HepG2 (cell line): ENCODE measurements around the gene TMEM253. TPM values are rescaled to one million over a fixed set of nuclear protein-coding genes. Genes with fewer than 3 reads are reported as not detected.

ENCODE experiments used
- GPBP1L1 ChIP-seq: sonication (generic); formaldehyde crosslinking; IDR thresholded peaks from 2 replicates; pipeline ENCODE4 v1.5.0; 2020; ENCODE audit warnings: mild to moderate bottlenecking, missing genetic modification reagents
- HNRNPLL ChIP-seq: fragments of 200-400 bp; formaldehyde crosslinking; IDR thresholded peaks from 2 replicates; pipeline ENCODE4 v1.6.1; 2017; ENCODE audit warnings: mild to moderate bottlenecking, low read depth, low read length; ENCODE audit not compliant: poor library complexity, severe bottlenecking
- LRRFIP1 ChIP-seq: sonication (generic); formaldehyde crosslinking; conservative IDR thresholded peaks from 2 replicates; pipeline ENCODE4 v1.4.0; 2020; ENCODE audit warnings: missing genetic modification reagents
- NFIC ChIP-seq: IDR thresholded peaks from 2 replicates; pipeline ENCODE4 v1.6.1; 2012; ENCODE audit warnings: mild to moderate bottlenecking, low read length, inconsistent platforms
- PAWR ChIP-seq: sonication (generic); formaldehyde crosslinking; IDR thresholded peaks from 2 replicates; pipeline ENCODE4 v1.4.0; 2020; ENCODE audit warnings: missing genetic modification reagents, mild to moderate bottlenecking, borderline replicate concordance
- RNF2 ChIP-seq: fragments of 450-650 bp; conservative IDR thresholded peaks from 2 replicates; pipeline ENCODE4 v1.6.1; 2016; ENCODE audit warnings: low read depth
- SRY ChIP-seq: sonication (generic); formaldehyde crosslinking; IDR thresholded peaks from 2 replicates; pipeline ENCODE4 v1.8.0; 2022; ENCODE audit warnings: mild to moderate bottlenecking, missing genetic modification reagents
- THAP9 ChIP-seq: sonication (generic); formaldehyde crosslinking; IDR thresholded peaks from 2 replicates; pipeline ENCODE4; 2020; ENCODE audit warnings: missing genetic modification reagents, mild to moderate bottlenecking, borderline replicate concordance
- ZSCAN21 ChIP-seq: sonication (generic); formaldehyde crosslinking; IDR thresholded peaks from 2 replicates; pipeline ENCODE4 v1.8.0; 2022; ENCODE audit warnings: mild to moderate bottlenecking, missing genetic modification reagents, moderate library complexity, borderline replicate concordance
- polyA plus RNA-seq, 8 experiments: library from polyadenylated mRNA; depleted of rRNA in 3 of 8; stranded (reverse) in 7 of 8; unstranded in 1 of 8; fragments of >200 nt; fragmentation: Illumina TruSeq in 4 of 8; extraction: Trizol in 4 of 8; gene quantifications; 2 replicates each; pipeline versions ENCODE4 v1.2.1 to v1.2.3, GENCODE V29; 2011 to 2016; ENCODE audit warnings: low read depth in 4 of 8, missing spikeins in 1 of 8, mixed read lengths in 1 of 8; ENCODE audit not compliant: insufficient read depth in 1 of 8
- total RNA-seq, 5 experiments: library from RNA; depleted of rRNA; stranded (reverse); fragments of >200 nt; fragmentation: Illumina TruSeq; extraction: Trizol; gene quantifications; 2 replicates each; pipeline ENCODE4 v1.2.3, GENCODE V29; 2016; ENCODE audit warnings: low read depth in 1 of 5
- TF ChIP-seq, protein P1 (sequence below): sonication (generic); formaldehyde crosslinking; IDR thresholded peaks from 2 replicates; pipeline ENCODE4 v1.9.0; 2021; ENCODE audit warnings: missing genetic modification reagents, borderline replicate concordance
- TF ChIP-seq, protein P2 (sequence below): sonication (generic); formaldehyde crosslinking; IDR thresholded peaks from 2 replicates; pipeline ENCODE4 v1.4.0; 2020; ENCODE audit warnings: missing genetic modification reagents
- TF ChIP-seq, protein P3 (sequence below): sonication (generic); formaldehyde crosslinking; conservative IDR thresholded peaks from 2 replicates; pipeline ENCODE4 v1.8.0; 2022; ENCODE audit warnings: missing genetic modification reagents
- TF ChIP-seq, protein P4 (sequence below): sonication (generic); formaldehyde crosslinking; conservative IDR thresholded peaks from 2 replicates; pipeline ENCODE4 v1.4.0; 2020; ENCODE audit warnings: missing genetic modification reagents

Gene TMEM253
- total and polyA plus RNA-seq, 2 of the 13 experiments (the other 11 are each of a cell fraction or from before 2014, with no cell fraction given), result 0.29 to 0.45 TPM

- peak; percentile 85 for TF ChIP-seq THAP9 (CRISPR knock-in tag)
- no peak for TF ChIP-seq RNF2
- TF ChIP-seq, protein P1, sequence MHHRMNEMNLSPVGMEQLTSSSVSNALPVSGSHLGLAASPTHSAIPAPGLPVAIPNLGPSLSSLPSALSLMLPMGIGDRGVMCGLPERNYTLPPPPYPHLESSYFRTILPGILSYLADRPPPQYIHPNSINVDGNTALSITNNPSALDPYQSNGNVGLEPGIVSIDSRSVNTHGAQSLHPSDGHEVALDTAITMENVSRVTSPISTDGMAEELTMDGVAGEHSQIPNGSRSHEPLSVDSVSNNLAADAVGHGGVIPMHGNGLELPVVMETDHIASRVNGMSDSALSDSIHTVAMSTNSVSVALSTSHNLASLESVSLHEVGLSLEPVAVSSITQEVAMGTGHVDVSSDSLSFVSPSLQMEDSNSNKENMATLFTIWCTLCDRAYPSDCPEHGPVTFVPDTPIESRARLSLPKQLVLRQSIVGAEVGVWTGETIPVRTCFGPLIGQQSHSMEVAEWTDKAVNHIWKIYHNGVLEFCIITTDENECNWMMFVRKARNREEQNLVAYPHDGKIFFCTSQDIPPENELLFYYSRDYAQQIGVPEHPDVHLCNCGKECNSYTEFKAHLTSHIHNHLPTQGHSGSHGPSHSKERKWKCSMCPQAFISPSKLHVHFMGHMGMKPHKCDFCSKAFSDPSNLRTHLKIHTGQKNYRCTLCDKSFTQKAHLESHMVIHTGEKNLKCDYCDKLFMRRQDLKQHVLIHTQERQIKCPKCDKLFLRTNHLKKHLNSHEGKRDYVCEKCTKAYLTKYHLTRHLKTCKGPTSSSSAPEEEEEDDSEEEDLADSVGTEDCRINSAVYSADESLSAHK, result no peak
- TF ChIP-seq LRRFIP1 (CRISPR knock-in tag), result no peak
- 0 out of 2 replicates have a peak, but pooled peaks have one; percentile 75 for TF ChIP-seq SRY (CRISPR knock-in tag)
- 0 out of 2 replicates have a peak, but pooled peaks have one; percentile 8 for TF ChIP-seq ZSCAN21
- no peak for TF ChIP-seq NFIC
- no peak for TF ChIP-seq PAWR
- TF ChIP-seq, protein P2, sequence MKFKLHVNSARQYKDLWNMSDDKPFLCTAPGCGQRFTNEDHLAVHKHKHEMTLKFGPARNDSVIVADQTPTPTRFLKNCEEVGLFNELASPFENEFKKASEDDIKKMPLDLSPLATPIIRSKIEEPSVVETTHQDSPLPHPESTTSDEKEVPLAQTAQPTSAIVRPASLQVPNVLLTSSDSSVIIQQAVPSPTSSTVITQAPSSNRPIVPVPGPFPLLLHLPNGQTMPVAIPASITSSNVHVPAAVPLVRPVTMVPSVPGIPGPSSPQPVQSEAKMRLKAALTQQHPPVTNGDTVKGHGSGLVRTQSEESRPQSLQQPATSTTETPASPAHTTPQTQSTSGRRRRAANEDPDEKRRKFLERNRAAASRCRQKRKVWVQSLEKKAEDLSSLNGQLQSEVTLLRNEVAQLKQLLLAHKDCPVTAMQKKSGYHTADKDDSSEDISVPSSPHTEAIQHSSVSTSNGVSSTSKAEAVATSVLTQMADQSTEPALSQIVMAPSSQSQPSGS (CRISPR knock-in tag), result no peak; the same call in 1 of the 2 replicates
- no peak for TF ChIP-seq HNRNPLL
- TF ChIP-seq, protein P3, sequence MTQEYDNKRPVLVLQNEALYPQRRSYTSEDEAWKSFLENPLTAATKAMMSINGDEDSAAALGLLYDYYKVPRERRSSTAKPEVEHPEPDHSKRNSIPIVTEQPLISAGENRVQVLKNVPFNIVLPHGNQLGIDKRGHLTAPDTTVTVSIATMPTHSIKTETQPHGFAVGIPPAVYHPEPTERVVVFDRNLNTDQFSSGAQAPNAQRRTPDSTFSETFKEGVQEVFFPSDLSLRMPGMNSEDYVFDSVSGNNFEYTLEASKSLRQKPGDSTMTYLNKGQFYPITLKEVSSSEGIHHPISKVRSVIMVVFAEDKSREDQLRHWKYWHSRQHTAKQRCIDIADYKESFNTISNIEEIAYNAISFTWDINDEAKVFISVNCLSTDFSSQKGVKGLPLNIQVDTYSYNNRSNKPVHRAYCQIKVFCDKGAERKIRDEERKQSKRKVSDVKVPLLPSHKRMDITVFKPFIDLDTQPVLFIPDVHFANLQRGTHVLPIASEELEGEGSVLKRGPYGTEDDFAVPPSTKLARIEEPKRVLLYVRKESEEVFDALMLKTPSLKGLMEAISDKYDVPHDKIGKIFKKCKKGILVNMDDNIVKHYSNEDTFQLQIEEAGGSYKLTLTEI (CRISPR knock-in tag), result no peak
- TF ChIP-seq, protein P4, sequence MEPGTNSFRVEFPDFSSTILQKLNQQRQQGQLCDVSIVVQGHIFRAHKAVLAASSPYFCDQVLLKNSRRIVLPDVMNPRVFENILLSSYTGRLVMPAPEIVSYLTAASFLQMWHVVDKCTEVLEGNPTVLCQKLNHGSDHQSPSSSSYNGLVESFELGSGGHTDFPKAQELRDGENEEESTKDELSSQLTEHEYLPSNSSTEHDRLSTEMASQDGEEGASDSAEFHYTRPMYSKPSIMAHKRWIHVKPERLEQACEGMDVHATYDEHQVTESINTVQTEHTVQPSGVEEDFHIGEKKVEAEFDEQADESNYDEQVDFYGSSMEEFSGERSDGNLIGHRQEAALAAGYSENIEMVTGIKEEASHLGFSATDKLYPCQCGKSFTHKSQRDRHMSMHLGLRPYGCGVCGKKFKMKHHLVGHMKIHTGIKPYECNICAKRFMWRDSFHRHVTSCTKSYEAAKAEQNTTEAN (CRISPR knock-in tag), result no peak; the same call in 1 of the 2 replicates
- TF ChIP-seq GPBP1L1 (CRISPR knock-in tag), result no peak
These were observed 30.1 kb upstream of the TMEM253 start (continued) for GRCh38 chr14:21070610-21071224.
